Neural progenitor cell (in vitro differentiated cells): ENCODE results near the gene MRPS6.

Experiments used
- EZH2 ChIP-seq: fragments of 200-600 bp; sonication (generic); IDR thresholded peaks from 2 replicates; pipeline ENCODE4 v1.6.1; 2017; ENCODE audit warnings: antibody characterized with exemption, mild to moderate bottlenecking, moderate library complexity
- TF ChIP-seq, protein P1 (sequence below): fragments of 200-600 bp; sonication (generic); IDR thresholded peaks from 2 replicates; pipeline ENCODE4 v1.5.1; 2017; ENCODE audit warnings: antibody characterized with exemption, mild to moderate bottlenecking

DNA sequence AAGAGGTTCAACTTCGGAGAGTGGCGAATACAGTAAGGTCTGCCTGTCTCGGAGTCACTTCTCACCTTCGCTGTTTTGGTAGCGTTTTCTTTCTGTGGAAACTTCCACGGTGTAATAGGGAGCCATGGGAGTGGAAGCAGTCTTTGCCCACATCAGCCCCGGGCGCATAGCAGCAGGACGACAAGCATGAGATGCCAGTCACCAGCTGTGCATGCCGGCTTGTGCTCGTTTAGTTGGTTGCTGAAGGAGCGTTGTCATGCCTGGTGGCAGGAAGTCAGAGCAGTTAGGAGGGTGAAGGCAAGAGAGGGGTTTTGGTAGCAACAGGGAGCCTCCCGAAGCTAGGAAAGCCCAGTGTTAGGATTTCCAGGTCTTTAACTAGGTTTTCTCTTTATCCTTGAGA is 58.8 kb downstream of the MRPS6 start:
- TF ChIP-seq, protein P1, sequence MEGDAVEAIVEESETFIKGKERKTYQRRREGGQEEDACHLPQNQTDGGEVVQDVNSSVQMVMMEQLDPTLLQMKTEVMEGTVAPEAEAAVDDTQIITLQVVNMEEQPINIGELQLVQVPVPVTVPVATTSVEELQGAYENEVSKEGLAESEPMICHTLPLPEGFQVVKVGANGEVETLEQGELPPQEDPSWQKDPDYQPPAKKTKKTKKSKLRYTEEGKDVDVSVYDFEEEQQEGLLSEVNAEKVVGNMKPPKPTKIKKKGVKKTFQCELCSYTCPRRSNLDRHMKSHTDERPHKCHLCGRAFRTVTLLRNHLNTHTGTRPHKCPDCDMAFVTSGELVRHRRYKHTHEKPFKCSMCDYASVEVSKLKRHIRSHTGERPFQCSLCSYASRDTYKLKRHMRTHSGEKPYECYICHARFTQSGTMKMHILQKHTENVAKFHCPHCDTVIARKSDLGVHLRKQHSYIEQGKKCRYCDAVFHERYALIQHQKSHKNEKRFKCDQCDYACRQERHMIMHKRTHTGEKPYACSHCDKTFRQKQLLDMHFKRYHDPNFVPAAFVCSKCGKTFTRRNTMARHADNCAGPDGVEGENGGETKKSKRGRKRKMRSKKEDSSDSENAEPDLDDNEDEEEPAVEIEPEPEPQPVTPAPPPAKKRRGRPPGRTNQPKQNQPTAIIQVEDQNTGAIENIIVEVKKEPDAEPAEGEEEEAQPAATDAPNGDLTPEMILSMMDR = no peak
- no peak for TF ChIP-seq EZH2
